GM21367 (cell line): Measurements from ENCODE around the gene EEPD1.

Experiments
- ATAC-seq: cut with Tn5 transposase; IDR thresholded peaks from one replicate; pipeline ENCODE4 v1.9.1; 2021; ENCODE audit not compliant: unreplicated experiment

EEPD1 gene

DNA sequence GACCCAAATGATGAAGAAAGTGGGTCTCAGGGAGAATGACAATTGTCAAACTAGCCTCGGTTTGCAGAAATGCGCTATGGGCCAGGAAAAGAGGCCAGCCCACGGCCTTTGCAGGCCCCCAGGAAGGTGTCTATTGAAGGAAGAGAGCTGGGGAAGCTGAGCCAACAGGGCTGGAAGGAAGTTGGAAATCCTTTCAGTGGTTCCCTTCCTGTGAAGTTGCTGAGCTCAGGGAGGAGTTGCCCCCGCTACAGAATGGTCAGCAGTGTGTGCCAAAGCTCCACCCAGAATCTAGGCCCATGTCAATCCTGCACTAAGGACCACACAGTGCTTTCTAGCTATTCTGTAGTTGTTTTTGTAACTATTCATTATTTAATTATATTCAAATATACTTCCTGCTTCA, 145.1 kb downstream of the EEPD1 start:
- no peak for ATAC-seq

DNA sequence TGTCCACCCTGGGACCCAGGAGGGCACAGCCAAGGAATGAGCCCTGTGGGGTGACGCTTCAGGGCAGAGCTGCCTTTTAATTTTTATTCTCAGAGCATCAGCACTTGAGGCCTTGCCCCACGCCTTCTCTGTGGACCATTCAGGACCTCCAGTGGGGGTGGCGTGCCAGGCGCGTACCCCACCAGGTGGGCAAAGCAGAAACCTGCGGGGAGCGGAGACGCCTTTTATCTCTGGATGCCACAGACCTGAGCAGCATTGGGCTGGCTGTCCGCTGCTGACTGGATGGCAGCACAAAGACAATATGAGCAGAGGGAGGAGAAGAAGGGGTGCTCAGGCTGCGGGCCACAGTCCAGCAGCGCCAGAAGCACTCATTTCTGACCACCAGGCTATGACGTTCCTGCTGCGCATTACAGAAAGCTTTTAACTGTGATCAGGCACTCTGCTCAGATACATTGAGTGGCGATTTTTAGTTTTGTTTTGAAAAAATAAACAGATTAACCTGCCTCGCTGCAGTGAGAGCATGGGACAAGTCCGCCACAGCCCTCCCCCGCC, 146.2 kb downstream of the EEPD1 start:
- ATAC-seq, result no peak

DNA sequence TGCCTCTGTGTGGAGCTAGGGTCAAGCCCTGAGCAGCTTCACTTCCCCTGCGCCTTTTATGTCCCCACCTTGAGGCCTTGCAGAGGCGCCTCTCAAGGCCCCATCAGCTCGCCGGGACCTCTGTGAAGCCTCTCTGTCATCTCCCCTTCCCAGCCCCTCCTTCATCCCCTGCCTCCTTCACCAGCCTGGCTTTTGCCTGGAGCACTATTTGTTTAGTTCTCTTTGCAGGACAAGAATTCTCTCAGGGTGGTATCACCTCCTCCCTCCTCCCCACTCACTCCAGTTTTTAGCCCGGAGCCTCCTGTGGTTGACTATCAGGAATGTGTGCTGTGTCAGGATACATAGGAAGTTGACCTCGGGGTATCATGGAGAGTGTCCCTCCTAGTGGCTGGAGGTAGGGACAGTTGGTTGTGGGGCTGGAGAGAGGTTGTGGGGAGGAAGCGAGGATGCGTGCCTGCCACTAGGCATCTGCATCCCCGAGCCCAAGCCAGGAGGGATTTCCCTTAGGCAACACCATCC, 146.8 kb downstream of the EEPD1 start:
- ATAC-seq, result no peak

DNA sequence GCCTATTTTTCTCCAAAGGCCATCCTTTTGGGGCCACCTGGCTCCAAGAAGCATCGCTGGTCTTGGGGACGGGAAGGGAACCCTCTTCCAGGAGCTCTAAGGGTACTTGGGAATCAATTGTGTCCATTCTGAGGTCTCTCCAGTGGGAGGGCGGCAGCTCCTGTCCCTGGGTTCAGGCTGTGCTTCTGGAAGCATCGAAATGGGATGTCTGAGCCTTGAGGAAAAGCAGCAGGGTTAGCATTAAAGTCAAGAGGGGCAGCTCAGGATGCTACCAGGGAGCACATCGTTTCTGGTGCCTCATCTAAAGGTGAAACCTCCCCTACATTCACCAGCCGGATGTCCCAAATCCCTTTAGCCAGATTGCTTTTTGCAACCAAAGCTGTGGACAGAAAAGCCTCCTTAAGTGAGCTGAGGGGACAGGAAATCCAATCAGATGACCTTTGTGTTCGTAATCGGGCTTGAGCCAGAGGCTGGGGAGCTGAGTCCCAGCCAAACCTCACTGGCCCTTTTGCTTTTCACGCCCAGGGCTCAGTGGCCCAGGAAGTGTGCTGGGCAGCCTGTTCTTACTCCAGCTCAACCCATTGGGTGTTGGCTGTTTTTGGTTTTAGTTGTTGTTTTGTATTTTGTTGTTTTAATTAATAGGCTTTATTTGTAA, 147.8 kb downstream of the EEPD1 start:
- ATAC-seq, result no peak

DNA sequence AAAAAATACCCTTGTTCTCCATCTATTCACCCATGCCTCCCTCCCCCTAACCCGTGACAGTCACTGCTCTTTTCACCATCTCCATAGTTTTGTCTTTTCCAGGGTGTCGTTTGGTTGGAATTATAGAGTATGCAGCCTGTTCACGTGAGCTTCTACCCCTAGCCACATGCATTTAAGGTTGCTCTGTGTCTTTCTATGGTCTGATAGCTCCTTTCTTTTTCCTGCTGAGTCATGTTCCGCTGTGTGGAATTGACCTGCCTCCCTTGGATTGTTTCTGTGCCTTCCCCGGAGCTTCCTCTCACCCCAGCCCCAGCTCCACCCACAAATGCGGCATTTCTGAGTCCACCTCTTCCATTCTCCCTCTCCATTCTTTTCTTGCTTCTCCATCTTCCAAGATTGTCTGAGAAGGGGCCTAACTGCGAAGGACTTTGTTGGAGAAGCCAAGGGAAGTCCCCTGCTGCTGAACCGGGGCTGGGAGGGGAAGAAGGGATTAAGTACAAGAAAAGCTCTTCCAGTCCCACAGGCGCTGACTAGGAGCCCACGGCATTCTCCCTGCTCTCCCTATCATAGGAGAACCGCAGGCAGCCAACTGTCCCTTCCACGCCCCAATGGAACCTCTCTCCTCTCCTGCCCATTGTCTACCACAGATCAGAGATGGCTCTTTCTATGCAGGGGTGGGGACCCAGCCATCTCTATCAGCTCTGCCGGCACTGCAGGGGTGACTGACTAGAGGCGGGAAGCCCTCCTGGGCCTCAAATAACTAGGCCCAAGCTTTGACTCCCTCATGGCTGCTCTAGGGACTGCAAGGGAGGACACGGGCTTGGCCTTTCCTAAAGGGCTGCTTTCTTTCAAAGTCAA, 149.1 kb downstream of the EEPD1 start:
- ATAC-seq, result no peak

DNA sequence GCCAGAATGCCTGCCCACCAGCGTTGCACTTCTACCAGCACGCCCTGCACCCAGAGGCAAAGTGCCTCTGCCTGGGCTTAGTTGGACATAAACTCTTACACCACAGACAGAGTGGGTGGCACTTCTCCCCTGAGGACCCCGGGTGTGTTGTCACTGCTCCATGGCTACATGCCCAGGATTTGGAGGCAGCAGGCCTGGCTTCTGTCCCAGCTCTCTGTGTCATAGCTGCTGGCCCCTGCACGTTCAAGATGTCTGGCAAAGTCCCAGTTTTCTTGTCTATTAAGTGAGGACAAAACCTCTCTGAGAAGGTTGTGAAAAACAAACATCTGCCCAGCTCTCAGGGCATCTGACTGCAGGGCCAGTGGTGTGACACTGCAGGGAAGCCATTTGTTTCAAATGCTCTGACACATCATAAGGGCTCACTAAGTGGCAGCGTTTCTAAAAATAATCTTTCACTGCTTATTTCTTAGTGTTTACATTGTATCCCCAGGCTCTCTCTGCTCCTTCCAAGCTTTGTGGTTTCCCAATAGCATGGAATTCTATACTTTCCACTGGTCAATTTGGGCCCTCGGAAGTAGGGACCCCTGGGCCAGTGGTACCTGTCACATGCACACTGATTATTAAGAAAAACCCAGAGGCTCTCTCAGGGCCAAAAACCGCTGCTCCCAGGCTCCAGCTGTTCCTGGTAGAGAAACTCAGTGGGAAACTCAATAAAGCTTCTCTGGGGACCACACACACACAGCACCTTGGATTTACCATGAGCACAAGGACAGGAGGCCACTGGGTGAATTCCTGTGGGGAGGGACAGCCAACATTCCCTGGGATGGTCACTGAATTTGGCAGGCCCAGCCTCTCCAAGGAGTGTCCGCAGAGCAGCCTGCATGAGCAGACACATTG, 150.4 kb downstream of the EEPD1 start:
- ATAC-seq, result no peak

DNA sequence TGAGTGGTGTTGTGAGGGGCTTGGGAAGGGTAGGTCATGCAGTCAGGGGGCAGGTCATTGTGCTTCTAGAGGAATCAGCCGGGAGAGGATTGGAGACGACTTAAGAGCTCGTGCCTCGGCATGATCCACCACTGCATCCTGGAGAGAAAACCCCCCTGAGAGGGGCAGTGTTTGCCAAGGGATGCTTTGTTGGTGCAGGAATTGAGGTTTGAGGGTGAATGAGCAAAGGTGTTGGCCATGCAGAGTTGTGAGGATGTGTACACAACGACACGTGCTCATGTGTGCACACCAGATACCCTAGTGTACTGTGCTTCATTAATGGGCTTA, 151.0 kb downstream of the EEPD1 start:
- no peak for ATAC-seq

DNA sequence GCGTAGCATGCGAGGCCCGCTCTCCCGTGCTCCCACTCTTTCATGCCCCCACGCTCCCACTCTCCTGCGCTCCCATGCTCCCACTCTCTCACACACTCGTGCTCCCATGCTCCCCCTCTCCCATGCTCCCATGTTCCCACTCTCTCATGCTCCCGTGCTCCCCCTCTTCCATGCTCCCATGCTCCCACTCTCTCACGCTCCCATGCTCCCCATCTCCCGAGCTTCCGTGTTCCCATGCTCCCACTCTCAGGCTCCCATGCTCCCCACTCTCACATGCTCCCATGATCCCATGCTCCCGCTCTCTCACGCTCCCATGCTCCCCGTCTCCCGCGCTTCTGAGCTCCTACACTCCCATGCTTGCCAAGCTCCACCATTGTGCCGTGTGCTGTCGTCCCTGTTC, 152.2 kb downstream of the EEPD1 start:
- no peak for ATAC-seq

DNA sequence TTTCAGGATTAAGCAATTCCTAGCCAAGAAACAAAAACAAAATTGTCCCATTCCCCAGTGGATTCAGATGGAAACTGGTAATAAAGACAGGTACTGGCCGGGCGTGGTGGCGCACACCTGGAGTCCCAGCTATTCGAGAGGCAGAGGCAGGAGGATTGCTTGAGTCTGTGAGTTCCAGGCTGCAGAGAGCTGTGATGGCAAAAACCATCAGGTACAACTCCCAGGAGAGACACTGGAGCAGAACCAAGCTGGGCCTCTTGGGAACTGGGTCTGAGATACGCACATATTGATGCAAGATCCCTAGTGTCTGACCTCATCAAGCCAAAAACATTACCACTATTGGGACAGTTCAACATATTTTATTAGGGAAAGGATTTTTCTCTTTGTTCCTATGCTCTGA, 152.6 kb downstream of the EEPD1 start:
- no peak for ATAC-seq

DNA sequence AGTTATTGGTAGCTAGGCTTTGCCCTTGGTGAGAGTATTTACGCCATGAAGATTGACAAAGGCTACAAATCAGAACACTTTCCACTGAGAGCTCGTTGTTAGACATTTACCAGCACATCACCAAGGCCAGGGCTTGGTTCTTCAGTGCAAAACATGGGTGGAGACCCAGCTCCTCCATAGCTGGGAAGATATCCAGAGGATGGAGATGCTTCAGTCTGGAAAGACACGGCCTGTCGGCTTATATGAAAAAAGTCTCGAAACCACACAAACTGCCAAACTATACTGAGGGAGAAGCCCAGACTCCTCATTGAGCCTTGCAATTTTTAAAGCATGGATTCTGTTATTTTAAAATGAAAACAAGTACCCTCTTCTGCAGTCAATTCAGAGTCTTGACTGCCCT, 153.2 kb downstream of the EEPD1 start:
- ATAC-seq, result no peak

DNA sequence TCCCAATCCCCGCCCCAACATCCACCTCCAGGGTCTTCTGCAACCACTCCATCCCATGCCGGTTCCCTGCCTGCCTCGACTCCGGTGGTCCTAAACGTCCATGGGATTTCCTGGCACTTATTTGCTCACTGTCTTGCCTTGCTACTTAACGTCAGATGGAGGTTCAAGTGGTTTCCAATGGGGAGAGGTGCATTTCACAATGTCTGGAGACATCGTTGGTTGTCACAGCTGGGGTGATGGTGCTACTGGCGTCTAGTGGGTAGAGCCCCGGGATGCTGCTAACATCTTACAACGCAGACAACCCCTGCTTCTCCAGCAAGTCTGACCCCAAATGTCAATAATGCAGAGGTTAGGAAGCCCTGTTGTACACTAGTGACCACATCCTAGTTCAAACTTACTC, 153.7 kb downstream of the EEPD1 start:
- no peak for ATAC-seq

DNA sequence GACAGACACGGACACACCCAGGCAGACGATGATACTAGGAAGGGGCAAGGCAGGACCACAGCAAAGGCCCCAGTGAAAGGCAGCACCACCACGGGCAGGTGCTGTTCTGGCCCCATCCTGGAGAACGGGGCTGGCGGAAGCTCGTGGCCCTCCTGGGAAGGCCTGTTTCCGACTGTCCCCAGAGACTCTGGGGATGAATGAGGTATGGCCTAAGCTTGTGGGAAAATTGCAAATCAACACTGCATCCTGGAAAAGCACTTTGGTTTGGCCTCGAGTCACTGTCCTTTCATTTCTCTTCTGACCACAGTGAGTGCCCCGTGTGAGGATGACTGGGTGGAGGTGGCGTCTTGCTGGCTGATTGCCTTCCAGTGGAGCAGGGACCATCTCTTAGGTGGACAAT, 155.0 kb downstream of the EEPD1 start:
- ATAC-seq, result no peak

DNA sequence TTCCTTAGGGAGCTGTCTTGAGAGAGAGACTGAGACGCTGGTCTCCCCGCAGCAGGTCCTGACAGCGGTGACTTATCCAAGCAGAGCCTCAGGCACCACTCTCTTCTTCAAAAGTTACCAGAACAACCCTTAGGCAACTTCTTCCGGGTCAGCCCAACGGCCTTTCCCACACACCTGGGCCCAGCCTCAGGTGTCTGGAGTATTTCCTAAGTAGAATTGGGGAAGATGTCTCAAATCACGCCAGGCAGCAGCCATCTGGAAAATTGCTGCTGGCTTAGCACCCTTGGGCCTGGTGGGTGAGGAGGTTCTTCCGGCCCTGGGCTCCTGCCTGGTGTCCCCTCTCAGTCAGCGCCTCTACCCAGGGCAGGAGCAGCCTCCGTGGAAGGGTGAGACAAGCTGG, 156.2 kb downstream of the EEPD1 start:
- no peak for ATAC-seq

DNA sequence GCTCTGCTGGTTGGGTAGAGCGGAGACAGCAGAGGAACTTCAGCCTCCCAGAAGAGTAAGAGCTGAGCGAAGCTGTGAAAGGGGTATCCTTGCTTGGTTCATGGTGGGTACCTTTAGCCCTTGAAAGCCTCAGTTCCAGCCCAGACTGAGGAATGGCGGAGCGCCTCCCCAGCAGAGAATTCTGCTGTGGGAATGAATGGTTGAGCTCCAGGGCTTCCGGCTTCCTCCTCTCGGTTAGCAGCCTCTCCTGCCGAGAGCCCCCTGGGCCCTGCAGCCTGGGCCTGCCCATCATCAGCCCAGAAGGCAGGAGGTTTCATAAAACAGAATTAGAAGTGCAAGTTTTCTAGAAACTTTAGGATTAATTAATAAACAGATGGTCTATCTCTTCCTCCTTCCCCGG, 156.7 kb downstream of the EEPD1 start:
- no peak for ATAC-seq

DNA sequence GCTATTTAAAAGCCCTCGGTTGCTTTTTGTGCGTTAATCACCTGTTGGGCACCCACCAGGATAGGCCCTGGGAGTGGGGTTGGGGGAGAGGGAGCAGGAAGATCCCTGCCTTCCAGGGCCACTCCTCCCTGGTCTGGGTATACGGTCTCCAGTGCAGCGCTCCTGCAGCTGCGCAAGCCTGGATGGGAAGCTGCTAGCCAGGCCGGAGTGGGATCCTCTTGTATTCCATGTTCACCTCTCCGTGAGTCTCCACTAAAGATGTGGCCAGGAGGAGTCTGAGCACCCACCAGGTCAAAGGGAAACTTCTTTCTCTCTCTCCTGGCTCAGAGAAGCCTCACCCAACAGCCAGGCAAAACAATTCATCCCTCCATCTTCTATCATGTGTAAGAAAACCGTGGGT, 157.8 kb downstream of the EEPD1 start:
- ATAC-seq, result no peak

DNA sequence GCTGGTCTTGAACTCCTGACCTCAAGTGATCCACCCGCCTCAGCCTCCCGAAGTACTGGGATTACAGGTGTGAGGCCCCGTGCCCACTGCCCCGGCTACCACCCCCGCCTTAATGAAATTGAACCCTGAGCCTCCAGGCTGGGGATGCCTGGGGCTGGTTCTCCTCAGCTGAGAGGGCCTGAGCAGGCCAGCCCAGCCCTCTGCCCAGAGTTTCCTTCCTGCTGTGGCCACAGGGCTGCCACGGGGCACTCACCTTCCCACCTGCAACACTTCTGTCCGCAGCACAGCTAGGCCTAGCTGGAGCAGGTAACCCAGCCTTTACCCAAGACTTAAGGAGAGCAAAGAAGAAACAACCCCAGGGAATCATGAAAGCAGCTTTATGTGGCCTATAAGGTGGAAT, 158.5 kb downstream of the EEPD1 start:
- no peak for ATAC-seq

DNA sequence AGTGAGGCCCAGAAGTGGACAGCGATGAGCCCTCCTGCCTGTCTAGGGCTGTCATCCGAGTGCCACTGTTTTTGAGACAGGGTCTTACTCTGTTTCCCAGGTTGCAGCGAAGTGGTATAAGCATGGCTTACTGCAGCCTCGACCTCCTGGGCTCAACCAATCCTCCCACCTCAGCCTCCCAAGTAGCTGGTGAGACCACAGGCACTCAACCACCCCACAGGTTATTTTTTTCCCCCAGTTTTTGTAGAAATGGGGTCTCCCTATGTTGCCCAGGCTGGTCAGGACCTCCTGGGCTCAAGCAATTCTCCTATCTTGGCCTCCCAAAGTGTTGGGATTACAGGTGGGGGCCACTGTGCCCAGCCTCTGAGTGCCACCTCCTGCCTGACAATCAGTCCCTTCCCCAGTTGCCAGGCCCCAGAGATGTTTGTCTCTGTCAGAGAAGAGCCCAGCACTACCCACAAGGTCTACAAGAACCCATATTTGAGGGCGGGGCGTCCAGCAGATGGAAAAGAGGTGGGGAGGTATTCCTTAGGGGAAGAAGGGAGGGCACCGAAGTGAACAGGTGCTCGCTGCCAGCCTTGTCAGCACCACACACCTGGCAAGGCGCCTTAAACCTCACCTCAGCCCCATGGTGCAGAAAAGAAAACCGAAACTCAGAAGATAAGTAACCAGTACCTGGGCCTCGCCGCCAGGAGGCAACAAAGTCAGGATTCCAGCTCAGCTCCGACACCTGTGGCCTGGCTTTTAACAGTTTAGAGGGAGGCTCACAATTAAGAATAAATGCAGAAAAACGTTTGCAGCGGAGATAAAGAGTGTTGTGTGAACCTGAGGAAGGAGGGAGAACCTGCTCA, 159.2 kb downstream of the EEPD1 start:
- ATAC-seq, result no peak

DNA sequence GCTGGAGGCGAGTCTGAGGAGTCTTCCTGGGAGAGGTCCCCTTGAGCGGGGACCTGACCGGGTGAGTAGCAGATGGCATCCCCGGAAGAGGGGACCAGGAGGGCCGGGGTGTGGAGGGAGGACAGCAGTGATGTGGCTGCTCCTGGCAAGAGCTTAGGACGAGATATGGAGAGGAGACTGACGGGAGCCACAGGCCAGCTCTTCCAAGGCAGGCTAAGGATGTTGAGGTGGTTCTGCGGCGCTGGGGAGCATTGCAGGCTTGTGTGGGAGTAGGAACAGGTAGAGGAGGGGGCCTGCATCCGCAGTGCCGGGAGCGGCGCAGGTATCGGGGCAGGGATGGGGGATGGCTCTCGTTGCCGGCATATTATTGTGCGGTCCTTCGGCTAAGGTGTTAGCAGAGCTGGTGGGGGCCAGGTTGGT, 159.9 kb downstream of the EEPD1 start:
- no peak for ATAC-seq

DNA sequence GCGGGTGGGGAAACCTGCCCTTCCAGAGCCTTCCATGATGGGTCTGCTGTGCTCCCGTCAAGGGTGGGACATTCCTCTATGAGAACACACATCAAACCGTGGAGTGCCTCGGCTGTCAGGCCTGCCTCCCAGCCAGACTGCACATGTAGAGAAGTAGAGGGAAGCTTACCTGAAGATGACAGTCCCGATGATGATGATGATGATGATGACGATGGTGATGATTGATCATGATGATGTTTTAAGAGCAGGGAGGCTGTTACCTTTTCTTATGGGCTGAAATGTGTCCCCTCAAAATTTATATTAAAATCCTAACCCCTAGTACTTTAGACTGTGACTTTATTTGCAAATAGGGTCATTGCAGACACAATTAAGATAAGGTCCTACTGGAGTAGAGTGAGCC, 160.6 kb downstream of the EEPD1 start:
- no peak for ATAC-seq

DNA sequence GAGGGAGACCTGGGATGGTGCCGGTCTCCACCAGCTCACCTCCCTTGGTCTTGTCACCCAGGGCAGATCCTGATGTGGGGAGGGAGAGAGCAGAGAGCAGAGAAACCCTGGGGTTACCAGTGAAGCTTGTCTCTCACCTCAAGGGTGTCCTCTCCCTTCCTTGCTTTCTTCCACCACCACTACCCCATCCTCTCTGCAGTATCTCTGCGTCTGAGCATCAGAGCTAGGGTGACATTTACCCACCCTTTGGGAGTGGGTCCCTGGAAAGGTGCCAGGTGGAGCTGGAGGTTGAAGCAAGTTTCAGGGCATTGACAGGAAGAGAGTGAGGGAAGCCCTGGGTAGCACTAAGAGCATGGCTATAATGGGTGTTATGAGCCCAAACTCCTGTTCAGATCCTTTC, 161.4 kb downstream of the EEPD1 start:
- ATAC-seq, result no peak
